K562 (cell line): ENCODE measurements around the gene GGCT. TPM values are rescaled to one million over a fixed set of nuclear protein-coding genes. Genes with fewer than 3 reads are reported as not detected.
"Not testable (repeated sequence)": the region's sequence is repeated elsewhere in the genome, so short reads cannot be mapped to it uniquely, and the experiment has no call there.

ENCODE experiments used
- ATAC-seq: fragments of 200-7000 bp; cut with Tn5 transposase; 3 replicates; pipeline ENCODE4 v1.9.1; 2020; ENCODE audit warnings: moderate library complexity
- BruUV-seq: library from RNA; stranded (reverse); fragments of 400-500 nt; replicated peaks from 2 replicates; lab custom pipeline; 2021; lab: Mats Ljungman, UMichigan
- CTCF ChIA-PET: fragments of 300-600 bp; formaldehyde crosslinking; extraction: SDS; loops from one replicate; lab custom pipeline; 2021; ENCODE audit warnings: low intra/inter-chr PET ratio; lab: Yijun Ruan, JAX
- POLR2A ChIA-PET: fragments of 300-600, 350-650 bp; sonication (Branson Sonifier 250); formaldehyde crosslinking; extraction: SDS; loops from one replicate; lab custom pipeline; 2021; ENCODE audit warnings: antibody characterized with exemption, inconsistent platforms; lab: Yijun Ruan, JAX
- DNase-seq, 4 experiments: peaks; one replicate each; pipeline versions ENCODE4 v3.0.0 to v3.0.0-alpha.2; 2011 to 2018; ENCODE audit warnings: low spot score in 3 of 4, mixed read lengths in 3 of 4; ENCODE audit errors: extremely low read depth in 1 of 4
- FAIRE-seq: peaks from 2 replicates; lab custom pipeline; 2011; peaks lifted over from hg19 to GRCh38; lab: Jason Lieb, UNC
- H2AFZ ChIP-seq: 2 replicates; pipeline ENCODE4 v1.6.0; 2011; ENCODE audit warnings: low read depth, low read length, control low read depth, inconsistent platforms
- H3K27ac ChIP-seq: fragments of 200-600 bp; 3 replicates; pipeline ENCODE4 v1.8.0; 2011; ENCODE audit warnings: low read depth, mild to moderate bottlenecking, control low read depth, inconsistent platforms, low read length, moderate library complexity, mixed read lengths; ENCODE audit errors: extremely low read depth
- H3K27me3 ChIP-seq, 2 experiments: fragments of 300-600 bp in 1 of 2; 2 replicates in 1 of 2; 3 replicates in 1 of 2; pipeline versions ENCODE4 v1.6.0 to v1.8.0; 2011; ENCODE audit warnings: inconsistent platforms in 2 of 2, low read length in 2 of 2, mild to moderate bottlenecking in 1 of 2, mixed read lengths in 1 of 2, moderate library complexity in 1 of 2; ENCODE audit not compliant: control insufficient read depth in 2 of 2, insufficient read depth in 2 of 2
- H3K36me3 ChIP-seq: fragments of 300-600 bp; 3 replicates; pipeline ENCODE4 v1.8.0; 2011; ENCODE audit warnings: mild to moderate bottlenecking, low read length, inconsistent platforms; ENCODE audit not compliant: control insufficient read depth, insufficient read depth
- H3K4me1 ChIP-seq, 2 experiments: fragments of 200-600 bp in 1 of 2; replicated peaks in 1 of 2; 2 replicates in 1 of 2; 3 replicates in 1 of 2; pipeline versions ENCODE4 v1.5.1 to v1.8.0; 2011; ENCODE audit warnings: inconsistent platforms in 2 of 2, low read length in 2 of 2, mild to moderate bottlenecking in 1 of 2, mixed read lengths in 1 of 2, moderate library complexity in 1 of 2; ENCODE audit not compliant: control insufficient read depth in 2 of 2, insufficient read depth in 2 of 2
- H3K4me2 ChIP-seq: 2 replicates; pipeline ENCODE4 v1.6.1; 2011; ENCODE audit warnings: low read length, control low read depth, inconsistent platforms, mixed read lengths; ENCODE audit not compliant: insufficient read depth
- H3K4me3 ChIP-seq: fragments of 200-600 bp; sonication (generic), shearing (Covaris generic); 2 replicates; pipeline ENCODE4 v1.5.1; 2016; ENCODE audit warnings: control low read depth, inconsistent platforms
- H3K79me2 ChIP-seq: fragments of 200-600 bp; 3 replicates; pipeline ENCODE4 v1.8.0; 2011; ENCODE audit warnings: low read length, inconsistent platforms; ENCODE audit not compliant: control insufficient read depth, insufficient read depth
- H3K9ac ChIP-seq, 2 experiments: 2 replicates each; pipeline versions ENCODE4 v1.6.0 to v1.6.1; 2011; ENCODE audit warnings: low read depth in 2 of 2, low read length in 2 of 2, control low read depth in 1 of 2, inconsistent platforms in 1 of 2, mild to moderate bottlenecking in 1 of 2, mixed read lengths in 1 of 2; ENCODE audit not compliant: insufficient read depth in 1 of 2
- H3K9me1 ChIP-seq: one replicate; pipeline ENCODE4 v1.6.0; 2011; ENCODE audit warnings: inconsistent platforms, mild to moderate bottlenecking, low read length, moderate library complexity; ENCODE audit not compliant: control insufficient read depth, insufficient read depth
- H3K9me3 ChIP-seq: replicated peaks from 2 replicates; pipeline ENCODE4 v1.5.1; 2011; ENCODE audit warnings: low read depth, low read length, inconsistent platforms; ENCODE audit not compliant: control insufficient read depth, insufficient read depth
- H4K20me1 ChIP-seq: replicated peaks from 2 replicates; pipeline ENCODE4 v1.6.1; 2011; ENCODE audit warnings: low read length, inconsistent platforms, mixed read lengths; ENCODE audit not compliant: control insufficient read depth, insufficient read depth
- GTF3C2 ChIP-seq: IDR thresholded peaks from 3 replicates; pipeline ENCODE4 v1.6.1; 2011; ENCODE audit warnings: borderline replicate concordance, mild to moderate bottlenecking, moderate library complexity; ENCODE audit not compliant: insufficient read length; ENCODE audit errors: extremely low read depth
- WGBS: fragments of 100-300 bp; shearing (Covaris generic); methylation state at CpG from one replicate; pipeline ENCODE4 v1.1.6; 2016; ENCODE audit warnings: low coverage, mixed read lengths; ENCODE audit not compliant: insufficient coverage; ENCODE audit errors: missing lambda C conversion rate; 5-methylcytosine and 5-hydroxymethylcytosine counted together
- in situ Hi-C: fragments of 300-500 bp; cut with MboI; formaldehyde crosslinking; loops from 4 replicates; pipeline ENCODE4 v1.15.0; 2018; ENCODE audit warnings: inconsistent platforms, mixed read lengths
- intact Hi-C: fragments of 100-400 bp; cut with micrococcal nuclease; formaldehyde crosslinking; loops from 2 replicates; pipeline ENCODE4 v1.14.2; 2022
- polyA plus RNA-seq, 8 experiments: library from polyadenylated mRNA; depleted of rRNA in 4 of 8; stranded (reverse) in 5 of 8; unstranded in 3 of 8; fragments of >200 nt; fragmentation: Nextera tagmentation in 2 of 8; fragmentation: Illumina TruSeq in 1 of 8; extraction: Ambion mirVana in 2 of 8; extraction: Trizol in 1 of 8; gene quantifications; 2 replicates each; pipeline versions ENCODE4 v1.2.1 to v1.2.3, GENCODE V29; 2011 to 2014; ENCODE audit warnings: inconsistent platforms in 1 of 8, missing spikeins in 1 of 8
- total RNA-seq, 7 experiments: library from RNA; depleted of rRNA in 6 of 7; stranded (reverse); fragments of >200 nt in 6 of 7; fragmentation: Illumina TruSeq in 2 of 7; extraction: Trizol in 2 of 7; gene quantifications; 2 replicates each; pipeline versions ENCODE4 v1.2.1 to v1.2.3, GENCODE V29; 2011 to 2021; ENCODE audit warnings: low replicate concordance in 1 of 7

Gene GGCT
- total and polyA plus RNA-seq, 9 of the 15 experiments (the other 6 are each of a cell fraction or from before 2014, with no cell fraction given), result 79.0 to 349 (median 136) TPM

DNA sequence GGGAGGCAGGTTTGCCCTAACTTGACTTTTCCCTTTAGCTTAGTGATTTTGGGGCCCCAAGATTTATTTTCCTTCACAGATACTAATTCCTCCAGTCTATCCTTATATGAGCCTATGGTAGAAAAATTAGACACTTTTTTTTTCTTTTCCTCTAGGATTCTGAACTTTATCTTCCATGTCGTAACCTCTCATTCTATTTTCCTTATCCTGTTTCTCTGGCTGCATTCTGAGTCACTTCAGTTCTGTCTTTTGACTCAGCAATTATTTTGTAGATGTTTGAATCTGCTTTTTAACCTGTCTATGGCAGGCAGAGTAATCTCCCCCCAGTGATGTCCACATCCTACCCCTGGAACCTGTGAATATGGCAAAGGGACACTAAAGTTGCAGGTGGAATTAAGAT lies 19.0 kb downstream of the GGCT start (continued):
- TF ChIP-seq GTF3C2, result no peak

DNA sequence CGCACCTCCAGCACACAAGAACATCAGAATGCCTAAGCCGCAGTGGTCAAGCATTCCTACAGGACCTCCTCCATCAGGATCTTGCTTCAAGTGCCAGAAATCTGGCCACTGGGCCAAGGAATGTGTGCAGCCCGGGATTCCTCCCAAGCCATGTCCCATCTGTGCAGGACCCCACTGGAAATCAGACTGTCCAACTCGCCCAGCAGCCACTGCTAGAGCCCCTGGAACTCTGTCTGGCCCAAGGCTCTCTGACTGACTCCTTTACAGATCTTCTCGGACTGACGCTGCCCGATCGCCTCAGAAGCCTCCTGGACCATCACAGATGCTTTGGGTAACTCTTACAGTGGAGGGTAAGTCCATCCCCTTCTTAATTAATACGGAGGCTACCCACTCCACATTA lies 23.2 kb downstream of the GGCT start:
- POLR2A ChIA-PET, H3K27ac ChIP-seq, H2AFZ ChIP-seq, BruUV-seq, H3K9me3 ChIP-seq, H3K9me1 ChIP-seq, H3K4me2 ChIP-seq, FAIRE-seq, in situ Hi-C loops, DNase-seq, H3K79me2 ChIP-seq, H3K4me3 ChIP-seq, H3K27me3 ChIP-seq, H3K36me3 ChIP-seq, intact Hi-C loops, CTCF ChIA-PET, H4K20me1 ChIP-seq, H3K9ac ChIP-seq, ATAC-seq: not testable (repeated sequence)
- 30% methylated on average over 9 of the region's 9 CpGs for WGBS
- peaks cover 16 to 17% of the 10 kb centered on the region in 2 experiments for H3K4me1 ChIP-seq
